Transverse colon (tissue), 4 donors: ENCODE measurements around the gene CLSTN1.

Experiments
- EP300 ChIP-seq: sonication (generic); formaldehyde crosslinking; IDR thresholded peaks from one replicate; pipeline ENCODE4 v1.6.1; 2017; ENCODE audit warnings: antibody characterized with exemption, low read depth
- POLR2A ChIP-seq: fragments of 450-650 bp; IDR thresholded peaks from one replicate; pipeline ENCODE4 v1.6.1; 2016; ENCODE audit warnings: antibody characterized with exemption, mild to moderate bottlenecking, moderate library complexity
- POLR2AphosphoS5 ChIP-seq, 3 donors: sonication (generic); formaldehyde crosslinking; IDR thresholded peaks; one replicate each; pipeline ENCODE4 v1.6.1; 2016; ENCODE audit warnings: antibody characterized with exemption in 3 of 3
- TF ChIP-seq, protein P1 (sequence below), 5 experiments: fragments of 200-600 bp in 3 of 5; fragments of 450-650 bp in 2 of 5; sonication (generic) in 3 of 5; IDR thresholded peaks; 1 replicate in 2 of 5; 2 replicates in 3 of 5; pipeline ENCODE4 v1.5.1; 2016 to 2017; ENCODE audit warnings: antibody characterized with exemption in 5 of 5, inconsistent platforms in 3 of 5, mild to moderate bottlenecking in 2 of 5, moderate library complexity in 1 of 5

GRCh38 chr1:9847269-9847668 is 23.5 kb upstream of the CLSTN1 start:
- TF ChIP-seq, protein P1, sequence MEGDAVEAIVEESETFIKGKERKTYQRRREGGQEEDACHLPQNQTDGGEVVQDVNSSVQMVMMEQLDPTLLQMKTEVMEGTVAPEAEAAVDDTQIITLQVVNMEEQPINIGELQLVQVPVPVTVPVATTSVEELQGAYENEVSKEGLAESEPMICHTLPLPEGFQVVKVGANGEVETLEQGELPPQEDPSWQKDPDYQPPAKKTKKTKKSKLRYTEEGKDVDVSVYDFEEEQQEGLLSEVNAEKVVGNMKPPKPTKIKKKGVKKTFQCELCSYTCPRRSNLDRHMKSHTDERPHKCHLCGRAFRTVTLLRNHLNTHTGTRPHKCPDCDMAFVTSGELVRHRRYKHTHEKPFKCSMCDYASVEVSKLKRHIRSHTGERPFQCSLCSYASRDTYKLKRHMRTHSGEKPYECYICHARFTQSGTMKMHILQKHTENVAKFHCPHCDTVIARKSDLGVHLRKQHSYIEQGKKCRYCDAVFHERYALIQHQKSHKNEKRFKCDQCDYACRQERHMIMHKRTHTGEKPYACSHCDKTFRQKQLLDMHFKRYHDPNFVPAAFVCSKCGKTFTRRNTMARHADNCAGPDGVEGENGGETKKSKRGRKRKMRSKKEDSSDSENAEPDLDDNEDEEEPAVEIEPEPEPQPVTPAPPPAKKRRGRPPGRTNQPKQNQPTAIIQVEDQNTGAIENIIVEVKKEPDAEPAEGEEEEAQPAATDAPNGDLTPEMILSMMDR (IDR thresholded peaks at IDR 0.05), result no peak
- no peak for TF ChIP-seq EP300
- no peak for TF ChIP-seq POLR2A
- no peak for TF ChIP-seq POLR2AphosphoS5 (IDR thresholded peaks at IDR 0.05)
